Measurements from ENCODE around the gene FBXO4.
A peak's percentile ranks its signal among the peaks of the same experiment; 100 is the strongest.

The FBXO4 gene, protein sequence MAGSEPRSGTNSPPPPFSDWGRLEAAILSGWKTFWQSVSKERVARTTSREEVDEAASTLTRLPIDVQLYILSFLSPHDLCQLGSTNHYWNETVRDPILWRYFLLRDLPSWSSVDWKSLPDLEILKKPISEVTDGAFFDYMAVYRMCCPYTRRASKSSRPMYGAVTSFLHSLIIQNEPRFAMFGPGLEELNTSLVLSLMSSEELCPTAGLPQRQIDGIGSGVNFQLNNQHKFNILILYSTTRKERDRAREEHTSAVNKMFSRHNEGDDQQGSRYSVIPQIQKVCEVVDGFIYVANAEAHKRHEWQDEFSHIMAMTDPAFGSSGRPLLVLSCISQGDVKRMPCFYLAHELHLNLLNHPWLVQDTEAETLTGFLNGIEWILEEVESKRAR

DNA sequence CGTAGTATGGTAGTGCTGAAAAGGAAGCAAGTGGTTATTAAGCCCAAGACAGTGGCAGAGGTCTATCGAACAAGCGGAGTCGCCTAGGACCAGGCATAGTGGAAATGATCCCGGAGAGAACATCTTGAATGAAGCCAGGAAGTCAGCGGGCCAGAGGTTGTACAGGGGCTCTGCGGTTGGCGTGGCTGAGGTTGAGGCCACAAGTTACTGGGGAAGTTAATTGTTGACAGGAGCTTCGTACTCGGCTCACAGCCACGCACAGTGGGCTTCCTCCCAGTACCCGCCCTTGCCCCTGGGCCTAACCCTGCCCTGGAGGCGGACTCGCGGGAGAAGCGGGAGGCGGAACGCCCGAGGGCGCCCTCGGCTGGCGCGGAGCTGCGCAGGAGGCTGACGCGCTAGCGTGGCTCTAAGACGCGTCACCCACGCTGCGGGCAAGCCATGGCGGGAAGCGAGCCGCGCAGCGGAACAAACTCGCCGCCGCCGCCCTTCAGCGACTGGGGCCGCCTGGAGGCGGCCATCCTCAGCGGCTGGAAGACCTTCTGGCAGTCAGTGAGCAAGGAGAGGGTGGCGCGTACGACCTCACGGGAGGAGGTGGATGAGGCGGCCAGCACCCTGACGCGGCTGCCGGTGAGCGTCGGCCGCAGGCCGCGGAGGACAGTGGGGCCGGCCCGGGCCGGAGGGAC lies at the start of gene FBXO4:
Gene FBXO4 (plus strand): TSS at position 410 of the 683 bp plus-strand sequence. CDS start 29 bp downstream, at position 439.
- peak; percentile 74 for DNase-seq

DNA sequence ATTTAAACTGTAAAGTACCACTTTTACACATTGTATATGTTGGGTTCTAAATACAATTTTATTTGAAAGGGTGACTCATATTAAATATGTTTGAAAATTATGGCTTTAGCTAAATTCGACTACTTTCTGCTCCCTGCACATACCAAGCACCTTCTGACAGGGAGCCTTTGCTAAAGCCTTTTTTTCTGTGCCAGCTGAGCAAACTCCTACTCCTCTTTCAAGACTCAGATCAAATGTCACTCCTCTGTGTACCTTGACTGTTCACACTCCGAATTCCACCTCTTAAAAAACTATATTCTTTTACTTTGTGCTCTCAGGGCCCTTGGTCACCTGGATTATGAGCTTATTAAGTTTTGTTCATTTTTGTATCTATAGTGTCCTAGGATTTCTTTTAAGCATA lies 48.4 kb upstream of the FBXO4 start:
- peak; percentile 48 for DNase-seq

DNA sequence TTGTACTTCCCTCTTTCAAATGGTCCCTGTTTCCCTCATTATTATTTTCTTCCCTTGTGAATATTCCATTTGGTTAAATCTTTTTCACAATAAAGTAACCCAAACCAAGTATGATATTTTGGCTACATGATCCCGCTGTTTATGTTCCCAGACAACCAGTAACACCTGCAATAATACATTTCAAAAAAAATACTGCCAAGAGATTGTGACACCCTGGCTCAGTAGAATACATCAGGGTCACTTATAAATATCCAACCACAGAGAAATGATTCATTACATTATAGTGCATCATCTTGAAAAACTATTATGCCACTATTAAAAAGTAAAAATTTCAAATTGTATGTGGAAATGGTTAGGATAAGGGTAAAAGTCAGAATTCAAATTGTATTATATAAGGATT lies 47.7 kb upstream of the FBXO4 start:
- DNase-seq, result no peak

DNA sequence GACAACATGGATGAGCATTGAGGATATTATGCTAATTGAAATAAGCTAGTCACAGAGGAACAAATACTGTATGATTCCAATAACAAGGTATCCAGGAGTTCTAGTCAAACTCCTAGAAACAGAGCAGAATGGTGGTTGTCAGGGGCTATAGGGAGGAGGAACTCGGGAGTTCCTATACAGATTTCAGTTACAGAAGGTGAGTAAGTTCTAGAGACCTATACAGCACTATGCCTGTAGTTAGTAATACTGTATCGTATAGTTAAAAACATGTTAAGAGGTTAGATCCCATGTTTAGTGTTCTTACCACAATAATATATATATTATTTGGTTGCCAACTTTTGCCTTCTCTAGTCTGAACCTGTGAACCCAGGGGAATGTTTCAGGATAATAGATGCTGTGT lies 46.9 kb upstream of the FBXO4 start:
- no peak for DNase-seq

DNA sequence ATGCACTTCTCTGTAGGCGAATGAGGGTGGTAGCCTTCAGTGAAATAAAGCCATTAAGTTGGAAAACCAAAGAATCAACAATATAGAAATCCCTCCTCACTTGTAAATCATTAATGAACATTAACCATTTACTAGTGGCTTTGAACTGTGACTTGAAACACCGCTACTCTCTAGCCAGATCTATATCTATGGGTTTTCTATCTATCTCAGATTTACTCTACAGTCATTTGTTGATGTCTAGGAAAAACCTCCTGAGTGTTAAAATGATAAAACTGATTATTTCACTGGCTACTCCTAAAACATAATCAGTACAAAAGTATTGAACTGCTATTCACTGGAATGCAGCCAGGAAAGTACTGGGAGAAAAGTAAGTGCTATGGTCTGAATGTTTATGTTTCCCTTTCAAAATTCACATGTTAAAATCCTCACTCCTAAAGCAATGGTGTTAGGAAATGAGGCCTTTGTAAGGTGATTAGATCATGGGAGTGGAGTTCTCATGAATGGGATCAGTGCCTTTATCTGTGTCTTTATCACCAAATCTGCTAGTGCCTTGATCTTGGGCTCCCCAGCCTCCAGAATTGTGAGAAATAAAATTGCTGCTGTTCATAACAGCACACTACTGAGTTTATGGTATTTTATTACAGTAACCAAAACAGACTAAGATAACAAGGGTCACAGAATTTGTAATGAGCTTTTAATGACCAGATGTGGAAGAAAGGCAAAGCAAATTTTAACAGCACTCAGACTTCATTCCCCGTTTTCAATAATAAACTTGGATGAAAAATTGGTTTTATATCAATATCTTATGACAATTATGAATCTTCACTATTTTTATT lies 46.2 kb upstream of the FBXO4 start:
- DNase-seq, result no peak

DNA sequence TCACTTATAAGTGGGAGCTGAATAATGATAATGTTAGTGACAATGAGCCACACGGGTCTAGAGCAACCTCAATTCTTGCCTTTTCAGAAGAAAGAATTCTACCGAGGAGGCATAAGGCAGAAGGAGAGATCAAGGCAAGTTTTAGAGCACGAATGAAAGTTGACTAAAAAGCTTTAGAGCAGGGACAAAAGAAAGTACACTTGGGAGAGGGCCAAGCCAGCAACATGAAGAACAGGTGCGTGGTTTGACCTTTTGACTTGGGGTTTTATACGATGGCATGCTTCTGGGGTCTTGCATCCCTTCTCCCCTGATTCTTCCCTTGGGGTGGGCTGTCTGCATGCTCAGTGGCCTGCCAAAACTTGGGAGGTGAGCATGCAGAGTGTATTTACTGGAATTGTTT lies 42.3 kb upstream of the FBXO4 start:
- no peak for DNase-seq

DNA sequence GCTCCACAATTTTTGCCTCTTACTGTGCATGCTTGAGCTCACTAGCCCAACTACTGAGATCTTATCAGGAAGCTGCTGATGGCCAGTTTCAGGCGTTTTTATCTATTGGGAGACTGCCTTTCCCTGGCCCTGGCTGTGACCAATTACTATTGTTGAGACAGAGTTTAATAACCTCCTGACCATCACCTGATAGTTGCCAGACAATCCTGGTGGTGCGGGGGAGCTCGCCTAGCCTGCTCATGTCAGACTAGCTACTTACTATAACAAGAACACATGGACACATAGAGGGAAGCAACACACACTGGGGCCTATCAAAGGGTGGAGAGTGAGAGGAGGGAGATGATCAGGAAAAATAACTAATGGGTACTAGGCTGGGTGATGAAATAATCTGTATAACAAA lies 41.8 kb upstream of the FBXO4 start:
- no peak for DNase-seq

DNA sequence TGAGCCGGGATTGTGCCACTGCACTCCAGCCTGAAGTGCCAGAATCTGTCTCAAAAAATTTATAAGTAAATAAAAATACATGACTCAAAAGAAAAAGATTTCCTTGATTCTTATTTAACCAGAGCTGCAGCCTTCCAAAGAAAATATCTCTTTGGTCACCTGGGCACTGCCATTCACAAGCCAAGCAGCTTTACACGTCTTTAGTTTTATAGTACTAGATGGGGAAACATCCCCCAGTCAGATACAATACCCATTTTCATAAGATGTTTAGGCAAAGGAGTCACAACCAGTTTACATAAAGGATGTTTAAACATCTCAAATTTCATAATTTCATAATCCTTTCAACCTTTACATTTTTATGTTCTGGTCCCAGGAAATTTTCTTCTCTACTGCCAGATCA lies 41.1 kb upstream of the FBXO4 start:
- no peak for DNase-seq

DNA sequence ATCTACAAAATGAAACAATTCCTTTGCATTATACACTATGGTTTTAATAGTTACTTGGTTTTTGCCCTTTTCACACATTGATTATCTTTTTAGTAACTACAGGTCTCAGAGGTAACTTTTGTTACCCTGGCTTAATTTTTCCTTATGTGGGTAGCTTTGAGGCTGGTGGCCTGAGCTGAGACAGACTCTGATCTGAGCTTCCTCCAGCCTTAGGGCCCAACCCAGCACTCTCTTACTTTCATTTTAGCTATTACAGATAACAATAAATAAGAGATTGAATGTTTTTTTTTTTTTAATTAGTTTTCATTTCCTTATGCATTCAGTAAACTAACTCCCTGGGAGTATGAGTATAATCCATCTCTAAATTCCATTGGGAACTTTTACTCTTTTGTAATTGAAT lies 39.8 kb upstream of the FBXO4 start:
- no peak for DNase-seq

DNA sequence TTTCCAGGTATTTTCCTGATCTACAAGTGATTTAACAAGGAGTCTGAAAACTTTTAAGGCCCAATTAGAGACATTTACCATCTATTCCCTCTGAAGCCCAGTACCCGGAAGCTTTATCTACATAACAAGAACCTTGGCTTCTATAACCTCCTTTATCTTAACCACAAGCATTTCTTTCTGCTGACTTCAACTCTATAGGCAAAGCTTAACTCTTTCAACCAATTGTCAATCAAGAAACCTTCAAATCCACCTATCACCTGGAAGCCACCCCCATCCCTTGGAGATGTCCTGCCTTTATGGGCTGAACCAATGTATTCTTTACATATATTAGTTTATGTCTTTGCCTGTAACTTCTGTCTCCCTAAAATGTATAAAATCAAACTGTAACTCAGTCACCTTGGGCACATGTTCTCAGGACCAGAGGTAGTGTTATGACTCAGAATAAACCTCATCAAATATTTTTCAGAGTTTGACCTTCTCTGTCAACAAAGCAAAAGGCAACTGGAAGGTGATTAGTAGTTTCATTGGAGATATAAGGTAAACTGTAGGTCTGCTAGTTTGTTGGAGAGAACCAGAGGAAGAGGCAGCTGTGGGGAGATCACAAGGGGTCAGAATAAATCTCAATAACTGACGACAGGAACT lies 33.9 kb upstream of the FBXO4 start:
- DNase-seq, result no peak

DNA sequence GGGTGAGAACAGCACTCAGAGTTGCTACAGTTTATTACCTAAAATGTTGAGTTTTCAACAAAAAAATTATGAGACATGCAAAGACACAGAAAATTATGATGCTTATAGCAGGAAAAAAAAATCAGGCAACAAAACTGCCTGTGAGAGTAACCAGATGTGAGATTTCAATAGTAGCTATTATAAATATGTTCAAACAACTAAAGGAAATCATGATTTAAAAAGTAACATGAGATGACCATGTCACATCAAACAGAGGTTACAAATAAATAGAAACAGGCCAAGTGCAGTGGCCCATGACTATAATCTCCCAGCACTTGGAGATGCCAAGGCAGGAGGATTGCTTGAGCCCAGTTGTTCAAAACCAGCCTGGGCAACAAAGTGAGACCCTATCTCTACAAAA lies 33.0 kb upstream of the FBXO4 start:
- DNase-seq, result no peak

DNA sequence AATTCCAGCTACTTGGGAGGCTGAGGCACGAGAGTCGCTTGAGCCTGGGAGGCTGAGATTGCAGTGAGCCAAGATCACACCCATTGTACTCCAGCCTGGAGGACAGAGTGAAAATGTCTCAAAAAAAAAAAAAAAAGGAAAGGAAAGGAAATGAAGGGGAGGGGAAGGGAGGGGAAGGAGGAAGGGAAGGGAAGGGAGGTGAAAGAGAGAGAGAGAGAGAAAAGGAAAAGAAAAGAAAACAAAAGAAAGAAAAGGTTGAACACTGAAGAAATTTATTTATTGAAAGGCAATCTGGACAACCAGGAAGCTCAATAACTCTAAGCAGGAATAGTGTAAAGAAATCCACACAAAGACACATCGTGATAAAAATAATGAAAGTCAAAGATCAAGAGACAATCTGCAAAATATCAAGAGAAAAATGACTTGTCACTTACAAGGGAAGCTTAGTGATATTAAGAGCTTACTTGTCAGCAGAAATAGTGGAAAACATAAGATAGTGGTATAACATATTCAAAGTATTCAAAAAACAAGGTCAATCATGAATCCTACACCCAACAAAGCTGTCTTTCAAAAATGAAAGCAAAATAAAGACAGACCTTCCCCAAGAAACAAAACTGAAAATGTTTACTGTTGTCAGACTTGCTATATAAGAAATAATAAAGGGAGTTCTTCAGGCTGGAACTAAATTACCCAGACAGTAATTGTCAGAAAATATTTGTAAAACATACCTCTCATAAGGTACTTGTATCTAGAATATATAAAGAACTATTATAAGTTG lies 31.8 kb upstream of the FBXO4 start:
- no peak for DNase-seq

DNA sequence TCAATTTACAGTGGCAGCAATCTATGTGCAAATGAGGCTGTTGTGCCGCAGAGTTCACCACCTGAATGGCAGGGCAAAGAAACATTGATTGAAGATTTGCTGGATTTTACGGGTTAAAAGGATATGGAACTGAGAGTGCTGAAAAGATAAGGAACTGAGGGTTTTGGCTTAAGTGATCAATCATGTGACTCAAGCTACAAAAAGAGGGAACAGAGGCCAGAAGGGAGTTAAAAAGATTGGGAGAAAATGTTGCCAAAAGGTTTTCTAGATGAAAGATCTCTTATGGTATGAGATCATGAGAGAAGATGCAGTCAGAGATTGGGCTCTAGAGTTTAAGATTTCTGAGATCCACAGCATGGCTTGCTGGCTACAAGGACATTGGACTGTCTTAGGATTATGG lies 28.9 kb upstream of the FBXO4 start:
- no peak for DNase-seq

DNA sequence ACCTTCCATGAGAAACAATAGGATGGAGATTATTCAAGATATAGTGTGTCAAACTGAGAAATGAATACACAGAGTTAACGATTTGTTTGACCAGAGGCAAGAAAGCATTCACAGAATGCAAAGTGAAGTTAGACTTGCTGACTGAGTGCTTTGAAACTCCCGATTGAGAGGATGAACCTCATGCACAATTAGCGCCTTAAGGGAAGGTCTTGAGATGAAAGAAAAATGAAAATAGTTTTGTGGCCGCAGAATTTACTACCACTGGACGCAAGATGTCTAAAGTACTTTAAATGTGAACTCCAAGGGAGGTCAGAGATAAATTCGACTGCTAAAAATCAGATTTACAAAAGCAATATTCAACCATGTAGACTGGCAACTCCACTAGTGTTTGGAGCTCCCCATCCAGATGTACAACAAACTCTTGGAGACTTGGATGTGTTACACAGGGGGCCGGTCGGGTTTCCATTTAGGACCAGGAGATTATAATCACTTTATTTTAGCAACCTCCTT lies 21.6 kb upstream of the FBXO4 start:
- DNase-seq, result no peak

DNA sequence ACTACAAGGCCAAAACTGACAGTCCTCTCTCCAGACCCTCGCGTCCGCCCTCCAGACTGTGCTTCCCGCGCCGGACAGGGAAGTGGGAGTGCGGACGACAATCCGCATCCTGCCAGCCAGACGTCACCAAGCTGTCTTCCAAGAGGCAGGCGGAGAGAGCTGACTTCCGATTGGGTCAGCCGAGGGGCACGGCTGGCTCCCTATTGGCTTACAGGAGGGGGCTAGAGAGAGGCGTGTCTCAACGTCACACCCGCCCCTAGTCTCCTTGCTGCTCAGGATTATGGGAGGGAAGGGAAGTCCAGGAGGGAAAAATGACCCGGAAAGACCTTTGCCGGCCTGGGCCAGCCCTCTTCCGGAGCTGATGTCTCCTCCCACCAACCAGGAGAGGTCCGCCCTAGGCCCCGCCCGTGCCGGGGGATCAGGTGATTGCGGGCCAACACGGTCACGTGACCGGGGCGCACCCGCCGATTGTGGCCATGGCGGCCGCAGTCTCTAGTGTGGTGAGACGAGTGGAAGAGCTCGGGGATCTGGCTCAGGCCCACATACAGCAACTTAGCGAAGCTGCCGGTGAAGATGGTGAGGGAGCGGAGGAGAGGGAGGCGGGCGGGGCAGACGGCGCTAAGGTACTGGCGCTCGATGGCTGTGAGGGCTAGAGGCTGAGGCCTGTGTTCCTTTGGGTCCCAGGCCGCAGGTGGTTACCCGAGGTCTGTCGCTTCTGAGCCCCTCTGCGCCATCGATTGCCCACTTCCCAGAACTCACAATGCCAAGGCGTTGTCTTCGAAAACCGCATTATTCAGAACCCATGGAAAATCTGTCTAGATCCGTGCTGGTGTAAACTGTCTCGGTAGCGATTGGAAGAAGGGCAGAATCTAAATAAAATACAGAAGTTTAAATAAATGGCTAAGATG lies 20.9 kb upstream of the FBXO4 start, which contains the start of gene RIMOC1:
Gene RIMOC1 (plus strand): TSS at position 453 of the 908 bp plus-strand sequence. CDS start 24 bp downstream, at position 477.
- DNase-seq, result peak; percentile 100

DNA sequence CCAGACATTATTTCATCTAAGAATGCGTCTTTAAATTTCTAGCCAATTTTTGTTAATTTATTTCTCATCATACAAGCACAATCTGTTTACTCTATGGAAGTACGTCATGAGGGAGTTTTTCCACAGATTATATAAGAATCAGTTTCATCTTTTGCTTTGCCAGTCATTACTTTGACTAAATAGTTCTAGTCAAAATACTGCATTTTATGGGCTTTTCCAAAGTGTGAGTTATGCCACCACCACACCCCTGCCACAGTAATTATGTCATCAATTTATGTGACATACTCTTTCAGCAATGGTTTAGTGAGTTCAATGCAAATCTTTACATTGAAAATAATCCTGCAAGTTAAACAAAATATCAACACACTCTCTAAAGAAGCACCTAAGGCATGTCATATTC lies 18.9 kb upstream of the FBXO4 start:
- no peak for DNase-seq

DNA sequence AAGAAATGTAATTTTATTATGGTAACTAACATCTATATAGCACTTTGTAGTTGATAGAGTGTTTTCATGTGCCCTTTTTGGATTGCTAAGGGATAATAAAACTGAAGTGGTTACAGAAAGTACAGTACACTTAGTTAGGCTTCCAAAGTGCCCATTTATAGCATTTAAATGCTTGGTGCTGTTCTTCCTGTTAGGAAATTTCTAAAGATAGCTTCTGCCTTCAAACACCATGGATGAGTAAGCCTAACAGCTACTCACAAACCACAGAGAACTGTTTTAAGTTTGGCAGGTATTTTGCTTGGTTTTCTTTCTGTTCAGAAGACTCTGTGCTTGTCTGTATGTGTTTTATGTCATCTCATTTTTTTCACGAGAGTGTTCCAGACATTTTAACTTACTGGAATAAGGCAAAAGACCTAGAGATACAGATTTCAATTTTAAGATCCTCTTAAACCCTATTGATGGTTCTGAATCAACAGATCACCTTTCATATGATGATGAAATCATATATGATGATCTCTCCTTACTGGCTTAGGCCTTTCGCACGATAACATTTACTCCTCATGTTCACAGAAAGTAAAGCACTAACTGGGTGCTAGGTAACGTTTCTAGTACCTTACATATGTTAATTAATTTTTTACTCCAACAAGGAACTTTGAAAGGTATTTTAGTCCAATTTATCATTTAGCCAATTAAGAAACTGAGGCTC lies 16.6 kb upstream of the FBXO4 start:
- DNase-seq, result no peak

DNA sequence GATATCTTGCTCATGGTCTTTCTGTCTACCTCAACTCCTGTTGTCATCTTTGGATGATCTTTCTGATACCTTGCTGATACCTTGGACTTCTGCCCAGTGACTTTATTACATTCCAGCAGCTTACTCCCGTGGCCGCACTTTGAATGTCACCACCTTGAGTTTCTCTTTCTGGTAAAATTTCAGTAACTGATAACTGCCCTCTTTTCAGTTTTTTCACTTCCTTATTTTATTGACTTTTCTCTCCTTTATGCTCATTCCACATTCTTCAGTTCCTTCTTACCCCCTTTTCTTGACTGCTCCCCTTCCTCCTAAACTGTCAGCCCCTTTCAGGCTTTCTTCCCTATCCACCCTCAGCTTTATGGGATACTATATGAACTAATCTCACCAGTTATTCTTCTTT lies 7.0 kb upstream of the FBXO4 start:
- DNase-seq, result no peak

DNA sequence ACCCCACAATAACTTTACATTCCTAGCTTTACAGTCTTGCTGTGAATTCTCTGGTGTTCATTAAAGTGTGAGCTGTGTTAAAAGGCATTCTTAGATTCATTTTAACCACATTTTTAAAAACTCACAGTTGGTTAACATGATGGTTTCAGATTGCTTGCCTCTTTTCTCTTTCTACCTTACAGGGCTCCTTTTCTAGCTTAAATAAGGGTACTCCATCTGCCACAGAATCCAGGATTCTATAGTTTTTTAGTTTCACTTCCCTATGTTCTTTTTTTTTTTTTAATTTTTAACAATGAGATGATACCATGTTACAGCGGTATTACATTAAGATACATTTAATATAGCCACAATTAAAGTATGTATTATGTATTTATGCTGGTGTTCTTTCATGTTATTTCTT lies 3.9 kb upstream of the FBXO4 start:
- DNase-seq, result no peak

DNA sequence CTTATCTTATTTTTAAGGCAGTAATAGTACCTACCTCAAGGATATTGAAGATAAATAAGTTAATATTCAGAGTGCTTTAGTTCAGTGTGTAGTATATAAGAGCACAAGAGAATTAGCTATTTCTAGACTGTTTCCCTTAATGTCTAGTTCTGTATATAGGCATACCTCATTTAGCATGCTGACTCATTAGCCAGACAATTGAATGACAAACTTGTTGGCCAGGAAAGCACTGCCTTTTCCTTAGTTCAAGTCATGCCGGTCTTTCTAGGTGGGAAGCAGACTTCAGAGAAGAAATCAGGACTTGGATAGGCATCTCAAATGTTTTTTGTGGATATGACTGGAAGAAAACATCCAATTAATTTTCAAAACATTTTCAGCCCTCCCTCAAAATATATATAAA lies 3.2 kb upstream of the FBXO4 start:
- no peak for DNase-seq

Measured in SHP77 treated with DMSO at 0.1 percent for 48 hours (cell line).